GM13976 (cell line): ENCODE data around the gene LSR.
"Not testable (repeated sequence)": the region's sequence is repeated elsewhere in the genome, so short reads cannot be mapped to it uniquely, and the experiment has no call there.

Source experiments
- DNase-seq: peaks from one replicate; pipeline ENCODE4 v3.0.0; 2012; ENCODE audit warnings: low spot score
- in situ Hi-C: fragments of 300-500 bp; cut with MboI; formaldehyde crosslinking; loops from one replicate; pipeline ENCODE4 v1.12.0; 2022; ENCODE audit warnings: low sequenced_read_pairs, mixed read lengths, inconsistent platforms; ENCODE audit not compliant: unreplicated experiment
- TF ChIP-seq, protein P1 (sequence below): IDR thresholded peaks from 2 replicates; pipeline ENCODE4 v1.5.1; 2012; ENCODE audit warnings: borderline replicate concordance, mild to moderate bottlenecking; ENCODE audit not compliant: insufficient read depth; ENCODE audit errors: extremely low read depth, missing control alignments, control extremely low read depth

The LSR gene

DNA sequence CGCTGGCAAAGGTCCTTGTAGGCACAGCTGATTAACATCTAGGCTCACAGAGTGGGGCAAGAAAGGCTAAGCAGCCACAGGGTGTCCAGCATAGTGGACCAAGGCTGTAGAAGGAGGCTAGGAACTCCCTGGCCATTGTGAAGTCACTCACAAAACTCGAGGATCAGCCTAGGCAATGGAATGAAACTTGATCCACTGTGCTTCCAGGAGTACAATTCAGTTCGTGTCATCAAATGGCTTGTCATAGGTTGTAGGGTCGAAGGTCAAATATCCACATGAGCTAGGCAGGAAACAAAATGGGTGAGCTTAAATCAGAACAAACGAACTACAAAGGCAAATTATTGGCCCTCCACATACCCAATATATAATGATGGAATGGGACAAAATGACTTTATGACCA is 15.9 kb upstream of the LSR start:
- no peak for DNase-seq
- TF ChIP-seq, protein P1, sequence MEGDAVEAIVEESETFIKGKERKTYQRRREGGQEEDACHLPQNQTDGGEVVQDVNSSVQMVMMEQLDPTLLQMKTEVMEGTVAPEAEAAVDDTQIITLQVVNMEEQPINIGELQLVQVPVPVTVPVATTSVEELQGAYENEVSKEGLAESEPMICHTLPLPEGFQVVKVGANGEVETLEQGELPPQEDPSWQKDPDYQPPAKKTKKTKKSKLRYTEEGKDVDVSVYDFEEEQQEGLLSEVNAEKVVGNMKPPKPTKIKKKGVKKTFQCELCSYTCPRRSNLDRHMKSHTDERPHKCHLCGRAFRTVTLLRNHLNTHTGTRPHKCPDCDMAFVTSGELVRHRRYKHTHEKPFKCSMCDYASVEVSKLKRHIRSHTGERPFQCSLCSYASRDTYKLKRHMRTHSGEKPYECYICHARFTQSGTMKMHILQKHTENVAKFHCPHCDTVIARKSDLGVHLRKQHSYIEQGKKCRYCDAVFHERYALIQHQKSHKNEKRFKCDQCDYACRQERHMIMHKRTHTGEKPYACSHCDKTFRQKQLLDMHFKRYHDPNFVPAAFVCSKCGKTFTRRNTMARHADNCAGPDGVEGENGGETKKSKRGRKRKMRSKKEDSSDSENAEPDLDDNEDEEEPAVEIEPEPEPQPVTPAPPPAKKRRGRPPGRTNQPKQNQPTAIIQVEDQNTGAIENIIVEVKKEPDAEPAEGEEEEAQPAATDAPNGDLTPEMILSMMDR = no peak
- in situ Hi-C loops = no loop called here

DNA sequence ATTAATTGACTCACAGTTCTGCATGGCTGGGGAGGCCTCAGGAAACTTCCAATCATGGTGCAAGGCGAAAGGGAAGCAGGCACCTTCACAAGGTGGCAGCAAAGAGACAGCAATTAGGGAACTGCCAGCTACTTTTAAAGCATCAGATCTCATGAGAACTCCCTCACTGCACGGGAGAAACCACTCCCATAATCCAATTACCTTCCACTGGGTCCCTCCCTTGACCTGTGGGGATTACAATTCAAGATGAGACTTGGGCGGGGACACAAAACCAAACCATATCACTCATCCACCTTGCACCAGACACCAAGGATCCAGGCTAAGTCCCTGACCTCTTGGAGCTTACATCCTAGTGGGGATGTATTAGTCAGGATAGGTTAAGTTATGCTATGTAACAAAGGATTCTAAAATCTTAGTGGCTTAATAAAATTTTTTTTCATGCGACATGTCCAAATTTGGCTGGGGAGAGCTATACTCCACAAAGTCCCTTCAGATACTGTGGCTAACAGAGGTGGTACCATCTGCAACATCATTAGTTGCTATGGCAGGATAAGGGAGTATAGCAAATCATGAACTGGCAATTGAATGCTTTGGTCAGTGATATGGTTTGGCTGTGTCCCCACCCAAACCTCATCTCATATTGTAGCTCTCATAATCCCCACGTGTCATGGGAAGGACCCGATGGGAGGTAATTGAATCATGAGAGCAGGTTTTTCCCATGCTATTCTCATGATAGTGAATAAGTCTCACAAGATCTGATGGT is 12.0 kb upstream of the LSR start:
- in situ Hi-C loops = no loop called here
- TF ChIP-seq, protein P1 = no peak
- DNase-seq = no peak

DNA sequence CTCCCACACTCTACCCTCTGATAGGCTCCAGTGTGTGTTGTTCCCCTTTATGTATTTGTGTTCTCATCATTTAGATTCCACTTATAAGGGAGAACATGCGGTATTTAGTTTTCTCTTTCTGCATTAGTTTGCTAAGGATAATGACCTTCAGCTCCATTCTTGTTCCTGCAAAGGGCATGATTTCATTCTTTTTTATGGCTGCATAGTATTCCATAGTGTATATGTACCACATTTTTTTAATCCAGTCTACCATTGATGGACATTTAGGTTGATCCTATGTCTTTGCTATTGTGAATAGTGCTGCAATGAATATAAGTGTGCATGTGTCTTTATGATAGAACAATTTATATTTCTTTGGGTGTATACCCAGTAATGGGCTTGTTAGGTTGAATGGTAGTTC is 9.2 kb upstream of the LSR start:
- DNase-seq, in situ Hi-C loops: not testable (repeated sequence)

DNA sequence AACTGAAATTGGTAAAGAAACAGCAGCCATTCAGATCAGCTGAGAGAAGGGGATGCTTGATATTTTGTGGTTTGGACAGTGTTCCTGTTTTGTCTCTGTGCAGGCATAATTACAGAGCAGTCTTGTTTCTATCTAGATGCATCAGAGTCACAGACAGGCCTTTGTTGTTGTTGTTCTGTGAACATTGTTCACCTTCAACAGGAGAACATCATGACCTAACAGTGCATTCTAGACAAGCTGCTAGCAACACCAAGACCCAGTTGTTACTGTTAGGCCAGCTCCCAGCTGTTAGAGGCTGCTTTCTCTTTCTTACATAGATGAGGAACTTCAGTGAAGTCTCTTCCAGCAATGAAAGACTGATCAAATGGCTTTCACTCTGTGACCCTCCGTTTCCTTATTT is 8.5 kb upstream of the LSR start:
- DNase-seq = no peak
- in situ Hi-C loops = no loop called here
- TF ChIP-seq, protein P1 = no peak

DNA sequence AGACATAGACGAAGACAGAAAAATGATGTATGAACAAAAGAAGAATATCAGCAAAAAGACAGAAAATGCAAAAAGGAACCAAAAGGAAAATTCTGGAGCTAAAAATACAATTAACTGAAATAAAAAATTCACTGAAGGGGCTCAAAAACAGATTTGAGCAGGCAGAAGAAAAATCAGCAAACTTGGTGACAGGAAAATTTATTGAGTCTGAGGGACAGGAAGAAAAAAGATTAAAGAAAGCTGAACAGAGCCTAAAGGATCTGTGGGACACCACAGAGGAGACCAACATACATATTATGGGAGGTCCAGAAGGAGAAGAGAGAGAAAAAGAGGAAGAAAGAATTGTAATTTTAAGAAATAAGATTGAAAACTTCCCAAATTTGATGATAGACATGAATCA is 7.4 kb upstream of the LSR start:
- in situ Hi-C loops = no loop called here
- TF ChIP-seq, protein P1 = no peak

DNA sequence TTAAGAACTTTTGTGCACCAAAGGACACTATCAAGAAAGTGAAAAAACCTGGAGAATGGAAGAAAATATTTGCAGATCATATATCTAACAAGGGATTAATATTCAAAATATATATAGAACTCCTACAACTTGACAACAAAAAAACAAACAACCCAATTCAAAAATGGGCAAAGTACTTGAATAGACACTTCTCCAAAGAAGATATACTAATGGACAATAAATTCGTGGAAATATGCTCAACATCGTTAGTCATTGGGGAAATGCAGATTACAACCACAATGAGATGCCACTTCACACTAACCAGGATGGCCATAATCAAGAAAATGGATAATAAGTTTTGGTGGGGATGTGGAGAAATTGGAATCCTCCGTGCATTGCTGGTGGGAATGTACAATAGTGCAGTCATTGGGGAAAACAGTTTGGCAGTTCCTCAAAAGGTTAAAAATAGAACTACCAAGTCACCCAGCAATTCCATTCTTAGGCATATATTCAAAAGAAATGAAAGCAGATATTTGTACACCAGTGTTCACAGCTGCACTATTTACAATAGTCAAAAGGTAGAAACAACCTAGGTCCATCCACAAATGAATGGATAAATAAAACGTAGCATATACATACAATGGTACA is 2.2 kb upstream of the LSR start:
- TF ChIP-seq, protein P1 = no peak
- in situ Hi-C loops = no loop called here
- DNase-seq = no peak

More for the DNA sequence above, 7.4 kb upstream of the LSR start:
- no peak for DNase-seq

DNA sequence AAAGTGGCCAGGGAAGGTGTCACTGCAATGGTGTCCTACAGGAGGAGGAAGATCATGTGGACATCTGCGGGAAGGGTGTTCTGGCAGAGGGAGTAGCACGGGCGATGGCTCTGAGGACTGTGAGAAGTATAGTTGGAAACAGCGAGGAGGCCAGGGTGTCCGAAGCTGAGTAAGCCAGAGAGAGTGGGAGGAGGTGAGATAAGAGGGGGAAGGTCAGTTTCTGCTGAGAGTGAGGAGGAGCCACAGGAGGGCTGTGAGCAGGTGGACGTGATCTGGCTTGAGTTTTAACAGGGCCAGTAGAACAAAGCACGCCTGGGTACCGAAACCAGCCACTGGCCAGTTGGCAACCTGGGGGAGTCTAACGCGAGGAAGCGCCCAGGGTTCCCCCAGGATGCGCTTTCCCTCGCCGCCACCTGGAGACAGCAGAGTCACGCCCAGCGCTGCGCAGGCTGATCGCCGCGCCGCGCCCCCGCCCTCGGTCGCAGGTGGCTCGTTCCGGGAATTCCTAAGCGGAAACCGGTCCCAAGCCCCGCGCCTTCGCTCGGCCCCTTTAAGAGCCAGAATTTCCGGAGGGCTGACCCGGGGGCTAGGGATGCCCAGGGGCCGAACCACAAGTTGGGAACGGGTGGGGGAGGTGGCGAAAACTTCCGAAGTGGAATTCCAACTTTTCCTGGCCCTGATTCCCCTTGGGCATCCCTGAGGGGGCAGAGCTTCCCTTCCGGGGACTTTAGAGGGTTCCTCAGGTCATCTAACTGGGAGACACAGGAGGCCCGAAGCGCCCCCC is 1.1 kb upstream of the LSR start:
- DNase-seq = peak; percentile 83
- in situ Hi-C loops = no loop called here
- TF ChIP-seq, protein P1 = peak; percentile 61
